GM12878 (cell line): ENCODE data around the gene FBXL14. TPM values are rescaled to one million over a fixed set of nuclear protein-coding genes. Genes with fewer than 3 reads are reported as not detected.

Experiments used
- ATAC-seq: fragments of 200-7000 bp; cut with Tn5 transposase; 3 replicates; pipeline ENCODE4 v1.9.1; 2020; ENCODE audit warnings: mild to moderate bottlenecking, moderate library complexity
- BruUV-seq: library from RNA; stranded (reverse); fragments of 400-500 nt; replicated peaks from 2 replicates; lab custom pipeline; 2021; lab: Mats Ljungman, UMichigan
- CTCF ChIA-PET: fragments of 300-600 bp; sonication (Branson Sonifier 250); formaldehyde crosslinking; extraction: SDS; loops from one replicate; lab custom pipeline; 2021; ENCODE audit warnings: inconsistent platforms; lab: Yijun Ruan, JAX
- POLR2A ChIA-PET: fragments of 350-600 bp; formaldehyde crosslinking; extraction: SDS; loops from one replicate; lab custom pipeline; 2021; ENCODE audit warnings: inconsistent platforms; lab: Charles Lee
- RAD21 ChIA-PET: fragments of 300-600 bp; sonication (Branson Sonifier 250); formaldehyde crosslinking; loops from one replicate; lab custom pipeline; 2023; ENCODE audit warnings: antibody characterized with exemption; ENCODE audit not compliant: unreplicated experiment; lab: Charles Lee
- SMC1A ChIA-PET: fragments of 300-600 bp; sonication (Branson Sonifier 250); formaldehyde crosslinking; loops from one replicate; lab custom pipeline; 2023; ENCODE audit not compliant: unreplicated experiment, uncharacterized antibody; lab: Charles Lee
- DNase-seq: peaks from one replicate; pipeline ENCODE4 v3.0.0-alpha.2; 2011; ENCODE audit warnings: low read depth, low spot score
- FAIRE-seq: peaks from 3 replicates; lab custom pipeline; 2011; peaks lifted over from hg19 to GRCh38; lab: Jason Lieb, UNC
- H2AFZ ChIP-seq: 2 replicates; pipeline ENCODE4 v1.6.0; 2011; ENCODE audit warnings: low read depth, low read length, control low read depth; ENCODE audit not compliant: control insufficient read depth
- H3K27ac ChIP-seq: 2 replicates; pipeline ENCODE4 v1.5.1; 2011; ENCODE audit warnings: control low read depth; ENCODE audit not compliant: control insufficient read depth, insufficient read depth
- H3K27me3 ChIP-seq, 2 experiments: replicated peaks in 1 of 2; 2 replicates each; pipeline versions ENCODE4 v1.6.0 to v1.6.1; 2011; ENCODE audit warnings: low read length in 1 of 2; ENCODE audit not compliant: control insufficient read depth in 2 of 2, insufficient read depth in 2 of 2
- H3K36me3 ChIP-seq, 2 experiments: 2 replicates each; pipeline ENCODE4 v1.5.1; 2011; ENCODE audit warnings: low read length in 1 of 2; ENCODE audit not compliant: control insufficient read depth in 2 of 2, insufficient read depth in 2 of 2
- H3K4me1 ChIP-seq: 2 replicates; pipeline ENCODE4 v1.6.1; 2011; ENCODE audit warnings: mild to moderate bottlenecking, low read length, moderate library complexity, mixed read lengths; ENCODE audit not compliant: control insufficient read depth, insufficient read depth
- H3K4me2 ChIP-seq: 2 replicates; pipeline ENCODE4 v1.6.0; 2011; ENCODE audit warnings: control low read depth; ENCODE audit not compliant: control insufficient read depth, insufficient read depth
- H3K4me3 ChIP-seq: fragments of 200-600 bp; sonication (generic); 2 replicates; pipeline ENCODE4 v1.5.1; 2016
- H3K79me2 ChIP-seq: 2 replicates; pipeline ENCODE4 v1.6.0; 2011; ENCODE audit warnings: low read length; ENCODE audit not compliant: control insufficient read depth, insufficient read depth
- H3K9ac ChIP-seq: 2 replicates; pipeline ENCODE4 v1.8.0; 2011; ENCODE audit warnings: low read length, control low read depth, mixed read lengths; ENCODE audit not compliant: control insufficient read depth, insufficient read depth
- H3K9me3 ChIP-seq: replicated peaks from 3 replicates; pipeline ENCODE4 v1.5.1; 2011; ENCODE audit warnings: mild to moderate bottlenecking, low read length; ENCODE audit not compliant: control insufficient read depth, insufficient read depth
- H4K20me1 ChIP-seq: 2 replicates; pipeline ENCODE4 v1.6.0; 2011; ENCODE audit not compliant: control insufficient read depth, insufficient read depth
- ASH2L ChIP-seq: fragments of 300-600, 200-600 bp; sonication (generic); IDR thresholded peaks from 2 replicates; pipeline ENCODE4 v1.6.1; 2017; ENCODE audit warnings: low read depth, mild to moderate bottlenecking, borderline replicate concordance
- EED ChIP-seq: sonication (generic); IDR thresholded peaks from 2 replicates; pipeline ENCODE4 v1.6.1; 2016; ENCODE audit warnings: antibody characterized with exemption, low read depth
- EP300 ChIP-seq, 2 experiments: fragments of 150-350 bp in 1 of 2; IDR thresholded peaks; 2 replicates each; pipeline ENCODE4 v1.6.1; 2011 to 2012; ENCODE audit warnings: low read depth in 2 of 2, low read length in 2 of 2, borderline replicate concordance in 1 of 2, improper control_type of control experiment in 1 of 2, inconsistent platforms in 1 of 2; ENCODE audit not compliant: control insufficient read depth in 1 of 2
- FOS ChIP-seq: IDR thresholded peaks from 3 replicates; pipeline ENCODE4 v1.6.1; 2011; ENCODE audit warnings: borderline replicate concordance; ENCODE audit not compliant: insufficient read length; ENCODE audit errors: extremely low read depth
- FOXK2 ChIP-seq: fragments of 450-650 bp; IDR thresholded peaks from 2 replicates; pipeline ENCODE4 v1.6.1; 2017; ENCODE audit warnings: mild to moderate bottlenecking, moderate library complexity
- HDAC6 ChIP-seq: fragments of 200-600 bp; sonication (generic); IDR thresholded peaks from one replicate; pipeline ENCODE4 v1.8.0; 2017; ENCODE audit warnings: antibody characterized with exemption; ENCODE audit not compliant: unreplicated experiment
- MYB ChIP-seq: fragments of 150-350 bp; IDR thresholded peaks from 2 replicates; pipeline ENCODE4 v1.6.1; 2014; ENCODE audit warnings: mild to moderate bottlenecking, low read depth, low read length, borderline replicate concordance
- NBN ChIP-seq: fragments of 450-650 bp; IDR thresholded peaks from 2 replicates; pipeline ENCODE4 v1.6.1; 2016
- NR2F1 ChIP-seq: fragments of 450-650 bp; conservative IDR thresholded peaks from 2 replicates; pipeline ENCODE4 v1.6.1; 2017; ENCODE audit warnings: mild to moderate bottlenecking
- POLR2AphosphoS2 ChIP-seq: IDR thresholded peaks from 2 replicates; pipeline ENCODE4 v1.6.1; 2011; ENCODE audit warnings: low read depth, mild to moderate bottlenecking, low read length, improper control_type of control experiment, moderate library complexity
- RAD51 ChIP-seq: fragments of 450-650 bp; IDR thresholded peaks from 2 replicates; pipeline ENCODE4 v1.6.1; 2016; ENCODE audit warnings: moderate library complexity, mild to moderate bottlenecking, inconsistent platforms
- RELA ChIP-seq: fragments of 450-650 bp; IDR thresholded peaks from 2 replicates; pipeline ENCODE4 v1.8.0; 2014; ENCODE audit warnings: borderline replicate concordance; ENCODE audit not compliant: partially characterized antibody
- SUPT20H ChIP-seq: IDR thresholded peaks from 2 replicates; pipeline ENCODE4 v1.6.1; 2011; ENCODE audit warnings: low read depth, mild to moderate bottlenecking, low read length, moderate library complexity, borderline replicate concordance; ENCODE audit not compliant: control insufficient read depth
- WGBS: methylation state at CpG from one replicate; pipeline ENCODE4 v1.1.6; 2016; ENCODE audit warnings: low lambda C conversion rate; ENCODE audit not compliant: insufficient replicate concordance, insufficient coverage; ENCODE audit errors: missing lambda C conversion rate; 5-methylcytosine and 5-hydroxymethylcytosine counted together
- in situ Hi-C: fragments of 300-500 bp; cut with MboI; formaldehyde crosslinking; loops from 9 replicates; pipeline ENCODE4 v1.14.3; 2018; ENCODE audit warnings: mixed read lengths
- intact Hi-C: fragments of 100-400 bp; cut with micrococcal nuclease; formaldehyde crosslinking; loops from one replicate; pipeline ENCODE4 v1.14.2; 2022; ENCODE audit not compliant: unreplicated experiment
- polyA plus RNA-seq, 11 experiments: library from polyadenylated mRNA; depleted of rRNA in 4 of 11; unstranded in 6 of 11; stranded (reverse) in 5 of 11; fragments of >200 nt; fragmentation: Nextera tagmentation in 4 of 11; fragmentation: Illumina TruSeq in 1 of 11; extraction: Ambion mirVana in 4 of 11; extraction: Trizol in 1 of 11; gene quantifications; 1 replicate in 1 of 11; 2 replicates in 10 of 11; pipeline versions ENCODE4 v1.2.1 to v1.2.3, GENCODE V29; 2011 to 2016; ENCODE audit warnings: inconsistent platforms in 2 of 11, missing spikeins in 2 of 11, low read depth in 1 of 11
- total RNA-seq, 4 experiments: library from RNA; depleted of rRNA in 3 of 4; stranded (reverse); fragments of >200 nt in 3 of 4; fragmentation: Illumina TruSeq in 1 of 4; extraction: Trizol in 1 of 4; gene quantifications; 2 replicates each; pipeline versions ENCODE4 v1.2.1 to v1.2.3, GENCODE V29; 2013 to 2021
- TF ChIP-seq, protein P1 (sequence below): IDR thresholded peaks from 2 replicates; pipeline ENCODE4 v1.6.1; 2012; ENCODE audit warnings: low read depth, low read length, improper control_type of control experiment

Gene FBXL14
- total and polyA plus RNA-seq, 10 of the 15 experiments (the other 5 are each of a cell fraction or from before 2014, with no cell fraction given) = 0.44 to 19.0 (median 2.9) TPM

DNA sequence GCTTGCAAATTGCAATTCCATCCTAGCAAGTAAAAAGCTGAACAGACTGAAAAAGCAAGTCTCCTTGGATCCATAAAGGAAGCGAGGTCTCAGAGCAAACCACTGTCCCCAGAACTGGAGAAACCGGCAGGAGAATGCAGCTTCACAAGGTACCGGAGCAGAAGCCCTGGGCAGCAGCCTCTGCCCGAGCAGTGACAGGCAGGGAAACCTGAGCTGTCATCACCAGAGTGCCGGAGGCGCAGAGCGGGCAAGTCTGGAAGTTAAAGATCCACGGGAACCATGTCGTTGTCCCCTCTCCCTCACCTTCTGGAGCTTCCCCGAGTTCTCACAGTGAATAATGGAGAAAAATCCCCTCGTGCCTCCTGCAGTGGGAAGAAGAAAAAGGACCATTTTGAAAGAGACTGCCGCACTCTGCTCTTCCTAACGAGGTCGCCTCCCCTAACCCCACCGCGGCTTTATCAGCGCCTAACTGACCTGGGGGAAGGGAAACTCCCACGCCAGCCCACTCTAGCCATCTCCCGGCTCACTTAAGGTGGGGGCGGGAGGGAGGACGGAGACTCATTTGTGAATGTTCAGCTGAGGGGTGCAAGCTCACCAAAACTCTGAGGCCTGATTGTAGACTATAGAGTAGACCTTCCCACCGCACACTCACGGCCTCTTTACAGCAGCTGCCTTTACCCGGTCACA, 27.8 kb downstream of the FBXL14 start:
- no peak for ATAC-seq
- no TSS peak for BruUV-seq
- 81% methylated on average over 24 of the region's 24 CpGs for WGBS
- in situ Hi-C loops = no loop called here
- Histone ChIP-seq H3K9me3 (no peaks in the 10 kb centered on the region), H3K4me1 (no peaks in the 10 kb centered on the region)
- DNase-seq = no peak
- TF ChIP-seq, protein P1, sequence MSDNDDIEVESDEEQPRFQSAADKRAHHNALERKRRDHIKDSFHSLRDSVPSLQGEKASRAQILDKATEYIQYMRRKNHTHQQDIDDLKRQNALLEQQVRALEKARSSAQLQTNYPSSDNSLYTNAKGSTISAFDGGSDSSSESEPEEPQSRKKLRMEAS = no peak
- TF ChIP-seq SUPT20H = no peak
- TF ChIP-seq RELA = no peak
- TF ChIP-seq ASH2L = no peak
- TF ChIP-seq FOS = no peak
- no peak for TF ChIP-seq FOXK2
- TF ChIP-seq NR2F1 = no peak
- TF ChIP-seq POLR2AphosphoS2 = no peak
- no peak for TF ChIP-seq NBN
- TF ChIP-seq EP300 (IDR thresholded peaks at IDR 0.05; ENCODE audit: borderline replicate concordance in 1 of 2, control insufficient read depth in 1 of 2, low read depth in 2 of 2, low read length in 2 of 2) = no peak
- no peak for TF ChIP-seq EED
- no peak for TF ChIP-seq HDAC6
- TF ChIP-seq RAD51 = no peak
- TF ChIP-seq MYB = no peak
- TF ChIP-seq, all 136 proteins: peak for 0
- H3K9ac ChIP-seq = no peak overlapping the region
- ChIA-PET POLR2A (no interaction called here), CTCF (interaction anchor here (1.5 kb wide), 1 partner anchor 448 kb away, joined by 3 read pairs; no protein-coding TSS in a partner anchor), SMC1A (interaction anchor here (0.6 to 1.8 kb wide), 2 partner anchors 32 to 105 kb away, joined by 3 to 4 read pairs; no protein-coding TSS in a partner anchor), RAD21 (interaction anchor here (0.8 to 1.1 kb wide), 3 partner anchors 12 to 26 kb away, joined by 3 to 4 read pairs (median 3); no protein-coding TSS in a partner anchor)
- intact Hi-C loops = no loop called here
- H3K4me2 ChIP-seq = no peak overlapping the region
- H3K4me3 ChIP-seq = no peak overlapping the region
- no peaks in the 10 kb centered on the region for H3K36me3 ChIP-seq
- no peaks in the 10 kb centered on the region for H3K27me3 ChIP-seq
- H2AFZ ChIP-seq = no peak overlapping the region
- no peaks in the 10 kb centered on the region for H4K20me1 ChIP-seq
- no peak for FAIRE-seq
- no peaks in the 10 kb centered on the region for H3K79me2 ChIP-seq
- H3K27ac ChIP-seq = no peak overlapping the region
